Ureter (tissue), 1 donor: ENCODE measurements around the gene CCDC88C. TPM values are rescaled to one million over a fixed set of nuclear protein-coding genes. Genes with fewer than 3 reads are reported as not detected.

Experiments
- DNase-seq: peaks from one replicate; pipeline ENCODE4 v3.0.0-alpha.2; 2020; ENCODE audit warnings: low spot score
- total RNA-seq: library from RNA; stranded (reverse); gene quantifications from one replicate; pipeline ENCODE4 v1.2.4, GENCODE V29; 2023
- donor health status: DM: yes; HTN: yes; CAD: no.

The CCDC88C gene
- total RNA-seq, 1 donor from 2014 or later, result 49.0 TPM

DNA sequence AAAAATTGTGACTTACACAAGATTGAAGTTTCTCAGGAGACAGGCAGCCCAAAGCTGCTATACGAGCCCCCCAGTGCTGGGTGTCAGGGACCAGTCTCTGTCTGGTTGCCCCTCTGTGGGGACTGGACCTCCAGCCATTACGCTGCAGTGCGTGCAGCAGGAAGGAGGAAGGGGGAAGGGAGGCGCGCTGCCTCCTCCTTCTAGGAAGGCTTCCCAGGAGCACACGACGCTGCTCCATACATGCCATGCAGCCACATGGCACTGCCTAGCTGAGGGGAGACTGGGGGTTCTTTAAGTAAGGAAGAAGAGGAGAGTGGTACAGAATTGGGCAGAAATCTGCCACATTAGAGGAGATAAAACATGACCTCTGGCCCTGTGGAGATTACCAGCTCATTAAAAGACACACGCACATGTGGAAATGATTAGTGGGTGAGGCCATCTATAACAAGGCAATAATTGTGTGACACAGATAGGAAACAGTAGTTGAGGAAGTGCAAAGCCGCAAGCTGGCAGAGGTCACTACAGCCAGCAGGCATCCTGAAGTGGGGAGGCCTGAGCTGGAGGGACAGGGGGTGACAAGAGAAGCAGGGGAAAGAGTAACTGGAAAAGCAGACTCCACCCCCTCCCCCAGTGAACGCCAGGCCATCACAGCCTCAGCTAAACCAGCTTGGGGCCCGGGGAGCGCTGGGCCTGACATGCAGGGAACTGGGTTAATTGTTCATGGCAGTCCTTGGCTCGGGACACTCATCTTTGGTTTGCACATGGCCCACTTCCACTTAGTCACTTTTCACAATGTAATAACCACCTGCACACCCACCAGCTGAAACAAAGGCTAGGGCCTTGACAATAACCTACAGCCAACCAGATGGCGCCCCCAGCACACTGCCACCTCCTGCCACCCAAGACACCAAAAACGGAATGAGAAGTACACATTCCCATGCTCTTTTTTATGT, 39.6 kb downstream of the CCDC88C start:
- DNase-seq, result no peak

GRCh38 chr14:91376547-91377477, 40.8 kb downstream of the CCDC88C start:
- no peak for DNase-seq

- DNase-seq, result no peak
Observed at GRCh38 chr14:91375720-91376452, 41.7 kb downstream of the CCDC88C start.

DNA sequence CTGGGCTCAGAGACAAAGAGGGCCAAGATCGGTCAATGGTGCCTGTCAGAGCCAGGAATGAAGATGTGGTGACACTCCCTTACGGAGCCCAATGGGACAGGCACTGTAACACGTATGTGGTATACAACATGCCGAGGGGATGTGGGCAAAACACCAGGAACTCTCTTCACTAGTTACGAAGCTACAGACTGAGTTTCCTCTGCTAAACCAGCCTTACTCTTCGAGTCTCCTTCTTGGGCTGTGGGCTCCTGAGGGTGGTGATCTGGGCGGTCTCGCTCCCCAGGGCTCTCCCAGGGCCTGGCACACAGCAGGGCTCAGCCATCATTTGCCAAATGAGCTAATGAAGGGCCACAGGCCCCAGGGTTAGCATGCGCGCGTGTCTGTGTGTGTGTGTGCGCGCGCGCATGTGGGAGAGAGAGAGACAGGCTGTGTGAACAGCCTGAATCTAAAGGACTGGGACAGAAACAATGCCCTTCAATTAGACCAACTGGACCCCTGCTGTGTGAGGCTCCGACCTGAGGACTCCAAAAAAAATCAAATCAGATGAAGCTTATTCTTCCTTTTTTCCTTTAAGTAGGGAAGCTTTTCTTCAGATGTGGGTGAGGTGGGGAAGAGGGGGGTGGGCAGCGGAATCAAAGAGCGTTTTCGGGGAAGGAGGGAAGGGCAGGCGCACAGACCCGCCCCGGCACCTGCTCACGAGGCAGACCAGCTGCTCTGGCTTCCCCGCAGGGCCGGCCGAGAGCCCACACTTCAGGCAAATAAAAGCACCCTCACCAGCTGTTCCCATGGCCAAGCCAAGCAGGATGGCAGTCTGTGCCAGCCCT, 42.5 kb downstream of the CCDC88C start:
- no peak for DNase-seq

DNA sequence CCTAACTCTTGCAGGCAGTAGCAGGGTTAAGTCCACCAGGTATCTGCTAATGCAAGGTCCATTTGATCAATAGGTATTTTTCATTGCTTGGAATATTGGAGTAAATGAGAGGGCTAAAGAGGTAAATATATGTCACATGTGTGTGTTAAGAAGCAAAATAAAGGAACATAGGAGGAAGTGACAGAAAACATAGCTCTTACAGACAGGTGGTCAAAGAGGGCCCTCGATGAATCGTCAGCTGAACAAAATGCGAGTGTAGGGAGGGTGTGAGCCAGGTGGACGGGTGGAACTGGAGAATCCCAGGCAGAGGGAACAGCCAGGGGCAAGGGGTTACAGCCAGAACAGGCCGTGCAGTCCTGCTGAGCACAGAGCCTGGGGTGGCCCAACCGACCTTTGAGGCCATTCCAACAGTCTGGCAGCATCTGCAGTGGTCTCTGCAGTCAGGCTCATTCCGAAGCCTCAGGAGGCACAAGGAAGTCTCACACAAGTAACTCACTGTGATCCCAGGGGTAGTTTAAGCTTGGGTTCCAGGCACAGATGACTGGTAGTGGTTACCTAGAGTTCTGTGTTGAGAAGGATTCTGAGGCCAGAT, 43.2 kb downstream of the CCDC88C start:
- no peak for DNase-seq

DNA sequence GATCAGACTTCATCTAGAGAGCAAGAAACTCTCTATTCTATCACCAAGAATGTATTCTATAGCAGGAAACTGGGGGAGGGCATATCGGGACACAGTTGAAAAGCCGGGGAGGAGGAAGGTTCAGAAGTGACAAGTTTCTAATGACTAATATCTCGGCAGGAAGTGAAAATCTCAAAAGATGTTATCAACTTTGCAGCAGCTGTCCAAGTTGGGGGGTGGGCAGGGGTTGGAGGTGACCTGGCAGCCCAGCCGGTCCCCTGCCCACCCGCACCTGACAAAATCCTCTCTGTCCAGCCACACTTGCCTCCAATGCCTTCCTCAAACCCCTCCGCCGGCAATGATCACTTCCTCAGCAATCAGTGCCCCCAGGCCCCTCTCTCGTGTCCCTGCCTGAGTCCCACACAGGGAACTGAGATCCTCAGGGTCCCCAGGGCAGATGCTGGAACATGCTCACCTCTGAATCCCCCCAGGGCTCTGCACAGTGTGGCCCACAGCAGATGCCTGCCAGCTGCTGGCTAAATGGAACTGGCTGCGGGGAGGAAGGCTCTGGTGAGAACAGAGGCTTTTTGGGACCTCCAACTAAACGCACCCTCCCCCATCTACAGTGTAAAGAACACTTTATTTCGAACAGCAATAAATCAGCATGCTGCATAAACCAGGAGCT, 43.9 kb downstream of the CCDC88C start:
- DNase-seq, result no peak

- DNase-seq, result no peak
Observed at GRCh38 chr14:91372671-91373495, 44.7 kb downstream of the CCDC88C start.

- DNase-seq, result no peak
Observed at GRCh38 chr14:91371990-91372375, 45.6 kb downstream of the CCDC88C start.

DNA sequence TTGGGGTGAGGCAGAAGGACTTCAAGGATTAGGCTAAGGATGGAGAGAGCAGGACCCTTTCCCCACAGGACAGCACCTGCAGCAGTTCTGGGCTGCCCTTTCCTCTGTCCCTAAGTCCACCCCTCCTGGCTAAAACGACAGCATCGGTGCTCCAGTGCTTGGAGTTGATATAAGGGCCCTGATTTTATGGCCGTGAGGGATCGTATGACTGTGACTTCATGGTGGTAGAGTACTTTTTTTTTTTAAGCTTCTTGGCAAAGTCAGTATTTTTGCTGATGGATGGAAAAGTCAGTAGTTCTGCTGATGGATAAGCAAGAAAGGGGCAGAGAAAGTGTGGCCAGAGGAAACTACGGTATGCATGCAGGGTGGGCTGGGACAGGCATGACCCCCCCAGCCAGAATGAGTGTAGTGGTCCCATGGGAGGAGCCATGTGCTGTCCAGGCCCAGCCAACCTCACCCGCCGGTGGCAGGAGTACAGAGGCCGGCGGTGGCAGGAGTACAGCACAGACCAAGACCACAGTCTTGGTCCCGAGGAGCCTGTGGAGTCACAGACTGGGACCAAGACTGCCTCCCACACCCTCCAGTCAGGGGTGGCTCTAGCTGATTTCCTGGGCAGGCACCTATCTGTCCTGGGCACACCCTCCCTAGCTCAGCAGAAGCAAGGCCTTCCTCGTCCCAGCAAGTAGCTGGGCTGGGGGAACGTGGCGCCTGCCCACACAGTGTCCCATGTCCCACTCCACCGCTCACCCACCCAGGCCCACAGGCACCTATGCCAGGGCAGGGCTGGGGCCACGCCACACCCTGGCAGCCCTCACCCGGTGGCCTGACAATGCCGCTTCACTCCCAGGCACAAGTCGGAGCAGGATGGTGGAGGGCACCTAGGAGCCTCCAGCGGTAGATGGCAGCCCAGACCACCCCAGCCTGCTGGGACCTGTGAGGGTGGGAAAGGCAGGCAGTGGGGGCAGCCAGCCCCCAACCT, 46.3 kb downstream of the CCDC88C start:
- no peak for DNase-seq

GRCh38 chr14:91369628-91370445, 47.8 kb downstream of the CCDC88C start:
- DNase-seq, result no peak

DNA sequence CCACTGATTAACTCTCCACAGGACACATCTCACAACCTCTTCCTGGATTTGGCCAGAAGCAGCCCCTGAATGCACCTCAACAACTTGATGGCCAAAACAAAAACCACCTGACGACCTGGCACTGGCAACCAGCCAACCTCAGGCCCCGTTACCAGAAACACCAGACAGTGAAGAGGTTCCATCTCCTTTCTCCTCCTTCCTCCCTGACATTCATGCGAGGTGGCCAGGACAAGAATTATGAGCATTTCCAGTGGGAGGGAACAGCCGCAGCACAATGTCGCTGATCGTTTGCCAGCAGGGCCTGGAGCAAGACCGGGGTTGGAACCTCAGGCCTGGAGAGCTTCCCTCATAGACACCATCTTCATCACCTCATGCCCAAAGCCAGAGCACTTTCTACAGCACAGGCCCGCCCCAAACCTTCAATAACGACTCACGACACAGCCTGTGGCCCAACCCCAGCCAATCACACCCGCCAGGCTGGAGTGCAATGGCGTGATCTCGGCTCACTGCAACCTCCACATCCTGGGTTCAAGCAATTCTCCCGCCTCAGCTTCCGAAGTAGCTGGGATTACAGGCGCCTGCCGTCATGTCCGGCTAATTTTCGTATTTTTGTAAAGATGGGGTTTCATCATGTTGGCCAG, 48.7 kb downstream of the CCDC88C start:
- no peak for DNase-seq

- DNase-seq, result no peak
Observed at GRCh38 chr14:91367173-91368171, 50.1 kb downstream of the CCDC88C start.

- DNase-seq, result no peak
Observed at GRCh38 chr14:91366749-91367148, 50.9 kb downstream of the CCDC88C start.

DNA sequence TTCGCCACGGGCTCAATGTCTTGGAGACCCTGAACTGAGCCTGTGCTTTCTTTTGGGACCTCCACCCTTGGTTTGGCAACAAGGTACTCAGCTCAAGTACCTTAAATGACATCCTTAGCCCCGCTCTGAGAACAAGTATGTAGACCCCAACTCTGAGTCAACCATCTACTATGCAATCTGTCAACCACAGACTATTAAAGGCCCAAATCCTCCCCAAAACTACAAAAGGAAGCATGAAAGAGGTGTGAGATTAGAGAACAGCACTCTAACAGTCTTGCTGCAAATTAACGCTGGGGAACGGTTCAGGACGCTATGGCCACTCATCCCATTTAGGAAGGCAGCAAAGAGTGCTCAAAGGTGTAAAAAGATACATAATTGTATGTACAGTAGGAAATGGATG, 52.1 kb downstream of the CCDC88C start:
- DNase-seq, result no peak
